H1 (cell line): Measurements from ENCODE around the gene GALNT17. TPM values are rescaled to one million over a fixed set of nuclear protein-coding genes. Genes with fewer than 3 reads are reported as not detected.

Source experiments
- EP300 ChIP-seq, 2 experiments: IDR thresholded peaks; 1 replicate in 1 of 2; 2 replicates in 1 of 2; pipeline ENCODE4 v1.6.1; 2011 to 2012; ENCODE audit warnings: low read depth in 2 of 2, low read length in 2 of 2, mild to moderate bottlenecking in 2 of 2, borderline replicate concordance in 1 of 2, inconsistent platforms in 1 of 2, moderate library complexity in 1 of 2
- MAFK ChIP-seq: IDR thresholded peaks from 2 replicates; pipeline ENCODE4 v1.6.1; 2012; ENCODE audit warnings: low read depth, mild to moderate bottlenecking, improper control_type of control experiment, low read length
- SIRT6 ChIP-seq: IDR thresholded peaks from one replicate; pipeline ENCODE4 v1.7.1; 2012; ENCODE audit warnings: low read length, inconsistent platforms
- SP4 ChIP-seq: IDR thresholded peaks from 2 replicates; pipeline ENCODE4 v1.6.1; 2012; ENCODE audit warnings: low read length, inconsistent platforms
- YY1 ChIP-seq: IDR thresholded peaks from 2 replicates; pipeline ENCODE4 v1.6.1; 2011; ENCODE audit warnings: low read depth, mild to moderate bottlenecking, low read length
- polyA plus RNA-seq, 7 experiments: library from polyadenylated mRNA; depleted of rRNA in 3 of 7; stranded (reverse) in 5 of 7; unstranded in 2 of 7; fragments of >200 nt in 5 of 7; fragments of 200-250 nt in 2 of 7; gene quantifications; 1 replicate in 5 of 7; 2 replicates in 1 of 7; 4 replicates in 1 of 7; pipeline versions ENCODE4 v1.2.1 to v1.2.3, GENCODE V29; 2011 to 2013; ENCODE audit warnings: missing spikeins in 2 of 7, mixed read lengths in 2 of 7
- total RNA-seq: library from RNA; stranded (reverse); fragmentation: NEBNext Ultra II Directional; extraction: Animal tissue kit (Norgen Biotek cat#: 25700); gene quantifications from 2 replicates; pipeline ENCODE4 v1.2.1, GENCODE V29; 2021
- TF ChIP-seq, protein P1 (sequence below), 3 experiments: IDR thresholded peaks; 1 replicate in 2 of 3; 2 replicates in 1 of 3; pipeline versions ENCODE4 v1.5.1 to v1.6.1; 2011; ENCODE audit warnings: low read length in 3 of 3, mild to moderate bottlenecking in 3 of 3, inconsistent platforms in 2 of 3, low read depth in 1 of 3, moderate library complexity in 1 of 3; ENCODE audit not compliant: insufficient read depth in 1 of 3; ENCODE audit errors: control extremely low read depth in 1 of 3

Gene GALNT17
- total and polyA plus RNA-seq, 2 of the 8 experiments (the other 6 are each of a cell fraction or from before 2014, with no cell fraction given) = 37.7 to 47.0 TPM

DNA sequence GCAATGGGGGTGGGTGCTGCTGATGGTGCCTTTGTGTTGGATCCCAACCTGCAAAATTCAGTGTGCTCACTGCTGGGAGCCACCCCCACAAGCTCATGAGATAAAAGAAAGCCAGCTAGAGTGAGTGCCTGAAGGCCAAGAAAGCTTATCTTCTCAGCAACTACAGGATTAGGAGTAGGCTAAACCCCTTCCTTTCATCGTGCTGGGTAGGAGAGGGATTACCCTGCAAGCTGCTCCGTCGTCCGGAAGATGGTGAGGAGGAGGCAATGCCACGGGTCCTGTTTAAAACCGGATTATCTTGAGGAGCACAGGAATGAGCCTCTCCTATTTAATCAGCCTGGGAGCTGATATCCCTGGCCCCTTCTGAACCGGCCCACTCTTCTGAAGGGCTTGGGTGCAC, 258.0 kb downstream of the GALNT17 start (continued):
- TF ChIP-seq, protein P1, sequence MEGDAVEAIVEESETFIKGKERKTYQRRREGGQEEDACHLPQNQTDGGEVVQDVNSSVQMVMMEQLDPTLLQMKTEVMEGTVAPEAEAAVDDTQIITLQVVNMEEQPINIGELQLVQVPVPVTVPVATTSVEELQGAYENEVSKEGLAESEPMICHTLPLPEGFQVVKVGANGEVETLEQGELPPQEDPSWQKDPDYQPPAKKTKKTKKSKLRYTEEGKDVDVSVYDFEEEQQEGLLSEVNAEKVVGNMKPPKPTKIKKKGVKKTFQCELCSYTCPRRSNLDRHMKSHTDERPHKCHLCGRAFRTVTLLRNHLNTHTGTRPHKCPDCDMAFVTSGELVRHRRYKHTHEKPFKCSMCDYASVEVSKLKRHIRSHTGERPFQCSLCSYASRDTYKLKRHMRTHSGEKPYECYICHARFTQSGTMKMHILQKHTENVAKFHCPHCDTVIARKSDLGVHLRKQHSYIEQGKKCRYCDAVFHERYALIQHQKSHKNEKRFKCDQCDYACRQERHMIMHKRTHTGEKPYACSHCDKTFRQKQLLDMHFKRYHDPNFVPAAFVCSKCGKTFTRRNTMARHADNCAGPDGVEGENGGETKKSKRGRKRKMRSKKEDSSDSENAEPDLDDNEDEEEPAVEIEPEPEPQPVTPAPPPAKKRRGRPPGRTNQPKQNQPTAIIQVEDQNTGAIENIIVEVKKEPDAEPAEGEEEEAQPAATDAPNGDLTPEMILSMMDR (IDR thresholded peaks at IDR 0.05; ENCODE audit: control extremely low read depth in 1 of 3, insufficient read depth in 1 of 3, low read depth in 1 of 3, low read length in 3 of 3) = no peak
- TF ChIP-seq EP300 (IDR thresholded peaks at IDR 0.05; ENCODE audit: borderline replicate concordance in 1 of 2, low read depth in 2 of 2, low read length in 2 of 2) (no peak), SIRT6 (no peak), MAFK (no peak), YY1 (no peak), SP4 (no peak)
- TF ChIP-seq, all 59 proteins: peak for 0
